GM21825 (cell line): ENCODE measurements around the gene PCSK2.

Experiments used
- ATAC-seq: cut with Tn5 transposase; IDR thresholded peaks from one replicate; pipeline ENCODE4 v1.9.1; 2021; ENCODE audit warnings: mild to moderate bottlenecking, moderate library complexity; ENCODE audit not compliant: unreplicated experiment

Gene PCSK2

GRCh38 chr20:17248224-17248623, 21.4 kb downstream of the PCSK2 start:
- ATAC-seq = no peak

- no peak for ATAC-seq
Measured at GRCh38 chr20:17262786-17263185, 35.9 kb downstream of the PCSK2 start.

- ATAC-seq = no peak
Measured at GRCh38 chr20:17273717-17274116, 46.9 kb downstream of the PCSK2 start.

GRCh38 chr20:17276101-17276500, 49.3 kb downstream of the PCSK2 start:
- no peak for ATAC-seq

- ATAC-seq = no peak
Measured at GRCh38 chr20:17281478-17281877, 54.6 kb downstream of the PCSK2 start.

GRCh38 chr20:17282501-17282900, 55.7 kb downstream of the PCSK2 start:
- ATAC-seq = no peak

- no peak for ATAC-seq
Measured at GRCh38 chr20:17287503-17287902, 60.7 kb downstream of the PCSK2 start.

- ATAC-seq = no peak
Measured at GRCh38 chr20:17287998-17288397, 61.2 kb downstream of the PCSK2 start.

GRCh38 chr20:17295151-17295726, 68.4 kb downstream of the PCSK2 start:
- no peak for ATAC-seq

GRCh38 chr20:17295991-17296390, 69.2 kb downstream of the PCSK2 start:
- no peak for ATAC-seq

GRCh38 chr20:17298171-17298570, 71.3 kb downstream of the PCSK2 start:
- ATAC-seq = no peak

GRCh38 chr20:17298751-17299150, 71.9 kb downstream of the PCSK2 start:
- no peak for ATAC-seq

GRCh38 chr20:17300113-17300512, 73.3 kb downstream of the PCSK2 start:
- no peak for ATAC-seq

- ATAC-seq = no peak
Measured at GRCh38 chr20:17304774-17305173, 77.9 kb downstream of the PCSK2 start.

- ATAC-seq = no peak
Measured at GRCh38 chr20:17306427-17306826, 79.6 kb downstream of the PCSK2 start.

GRCh38 chr20:17314264-17314663, 87.4 kb downstream of the PCSK2 start:
- no peak for ATAC-seq

GRCh38 chr20:17315407-17316231, 88.8 kb downstream of the PCSK2 start:
- ATAC-seq = no peak

GRCh38 chr20:17316316-17317038, 89.6 kb downstream of the PCSK2 start:
- ATAC-seq = no peak

GRCh38 chr20:17317341-17317740, 90.5 kb downstream of the PCSK2 start:
- no peak for ATAC-seq

- no peak for ATAC-seq
Measured at GRCh38 chr20:17320456-17320855, 93.6 kb downstream of the PCSK2 start.

- ATAC-seq = no peak
Measured at GRCh38 chr20:17326096-17326495, 99.3 kb downstream of the PCSK2 start.
